Neural cell (in vitro differentiated cells): ENCODE data around the gene SPN.

ENCODE experiments used
- CTCF ChIP-seq: fragments of 450-650 bp; IDR thresholded peaks from 2 replicates; pipeline ENCODE4 v1.5.1; 2014; ENCODE audit warnings: antibody characterized with exemption, mild to moderate bottlenecking, moderate library complexity; ENCODE audit not compliant: poor library complexity, severe bottlenecking
- EP300 ChIP-seq: fragments of 450-650 bp; conservative IDR thresholded peaks from 2 replicates; pipeline ENCODE4 v1.6.1; 2014; ENCODE audit warnings: antibody characterized with exemption, mild to moderate bottlenecking, moderate library complexity; ENCODE audit not compliant: poor library complexity, severe bottlenecking
- POLR2AphosphoS5 ChIP-seq: IDR thresholded peaks from 2 replicates; pipeline ENCODE4 v1.6.1; 2012

GRCh38 chr16:29643596-29643995, 19.5 kb upstream of the SPN start:
- TF ChIP-seq EP300 (no peak), CTCF (no peak), POLR2AphosphoS5 (no peak)
